ENCODE data around the gene EPAS1. TPM values are rescaled to one million over a fixed set of nuclear protein-coding genes. Genes with fewer than 3 reads are reported as not detected.

EPAS1 gene
- total and polyA plus RNA-seq, 9 of the 15 experiments (the other 6 are each of a cell fraction or from before 2014, with no cell fraction given): 0.25 to 11.2 (median 4.1) TPM

- no peak overlapping the region for H3K9ac ChIP-seq (ENCODE audit: insufficient read depth in 1 of 2, low read depth in 2 of 2, low read length in 2 of 2)
- DNase-seq (ENCODE audit: extremely low read depth in 1 of 4, low spot score in 3 of 4) (no peak), FAIRE-seq (no peak), ATAC-seq (no peak)
- H3K9me3 ChIP-seq (replicated peaks; ENCODE audit: control insufficient read depth, insufficient read depth, low read depth, low read length): no peaks in the 10 kb centered on the region
- WGBS (ENCODE audit: insufficient coverage, low coverage, missing lambda C conversion rate): 30% methylated on average over 2 of the region's 3 CpGs
- peaks cover 0 to 2% of the 10 kb centered on the region in 2 experiments; a peak in 2 of 5 replicates for H3K27me3 ChIP-seq (ENCODE audit: control insufficient read depth in 2 of 2, insufficient read depth in 2 of 2, low read length in 2 of 2)
- no peak overlapping the region for H3K27ac ChIP-seq (ENCODE audit: extremely low read depth, low read depth, low read length)
- H2AFZ ChIP-seq (ENCODE audit: low read depth, low read length): no peak overlapping the region
- intact Hi-C loops (cut with micrococcal nuclease): no loop called here
- no peaks in the 10 kb centered on the region for H4K20me1 ChIP-seq (replicated peaks; ENCODE audit: control insufficient read depth, insufficient read depth, low read length)
- H3K4me2 ChIP-seq (ENCODE audit: insufficient read depth, low read length): no peak overlapping the region
- H3K79me2 ChIP-seq (ENCODE audit: control insufficient read depth, insufficient read depth, low read length): no peaks in the 10 kb centered on the region
- POLR2A ChIA-PET: no interaction called here
- no TSS peak for BruUV-seq (replicated peaks)
- H3K36me3 ChIP-seq (ENCODE audit: control insufficient read depth, insufficient read depth, low read length): no peaks in the 10 kb centered on the region
- H3K9me1 ChIP-seq (ENCODE audit: control insufficient read depth, insufficient read depth, low read length): no peaks in the 10 kb centered on the region
- CTCF ChIA-PET (ENCODE audit: low intra/inter-chr PET ratio): no interaction called here
- TF ChIP-seq PRMT5 (CRISPR knock-in tag; IDR thresholded peaks at IDR 0.05): no peak
- TF ChIP-seq KAT7 (CRISPR knock-in tag; IDR thresholded peaks at IDR 0.05; ENCODE audit: borderline replicate concordance): no peak
- no peak for TF ChIP-seq TFAM (CRISPR knock-in tag; conservative IDR thresholded peaks at IDR 0.05)
- no peak for TF ChIP-seq HDAC6 (IDR thresholded peaks at IDR 0.05; ENCODE audit: low read depth, low read length)
- TF ChIP-seq ZNF407 (IDR thresholded peaks at IDR 0.05; ENCODE audit: low read depth): no peak
- H3K4me1 ChIP-seq (replicated peaks in 1 of 2; ENCODE audit: control insufficient read depth in 2 of 2, insufficient read depth in 2 of 2, low read length in 2 of 2): peaks cover 0 to 3% of the 10 kb centered on the region in 2 experiments; a peak in 2 of 5 replicates
- H3K4me3 ChIP-seq: no peak overlapping the region
- in situ Hi-C loops (cut with MboI): no loop called here
These were observed 10.5 kb upstream of the EPAS1 start for GRCh38 chr2:46286715-46287114.
